ENCODE measurements around the gene LTBP1. TPM values are rescaled to one million over a fixed set of nuclear protein-coding genes. Genes with fewer than 3 reads are reported as not detected.
A peak's percentile ranks its signal among the peaks of the same experiment; 100 is the strongest.

Gene LTBP1
- total RNA-seq, 1 experiment from 2014 or later, result 13.9 TPM

- no TSS peak for BruUV-seq (replicated peaks)
- H3K27me3 Mint-ChIP-seq (ENCODE audit: unreplicated experiment), result no peaks in the 10 kb centered on the region
- no peak for TF ChIP-seq CTCF (IDR thresholded peaks at IDR 0.05; ENCODE audit: unreplicated experiment)
- no peak overlapping the region for H3K27ac Mint-ChIP-seq (ENCODE audit: unreplicated experiment)
- no peaks in the 10 kb centered on the region for H3K9me3 Mint-ChIP-seq (ENCODE audit: low read depth, unreplicated experiment)
- intact Hi-C loops (cut with micrococcal nuclease; ENCODE audit: unreplicated experiment), result loop anchor here (10.0 kb wide), 1 partner anchor 500 kb away; no protein-coding TSS in a partner anchor
- no peak overlapping the region for H3K4me3 Mint-ChIP-seq (ENCODE audit: low read depth, unreplicated experiment)
- CTCF ChIA-PET, result no interaction called here
- H3K36me3 Mint-ChIP-seq (ENCODE audit: insufficient read depth, unreplicated experiment), result no peaks in the 10 kb centered on the region
- DNase-seq, result no peak
- H3K4me1 Mint-ChIP-seq (ENCODE audit: low read depth, unreplicated experiment), result peaks cover 17% of the 10 kb centered on the region
These were observed 137.7 kb downstream of the LTBP1 start for GRCh38 chr2:33084433-33084832.

DNA sequence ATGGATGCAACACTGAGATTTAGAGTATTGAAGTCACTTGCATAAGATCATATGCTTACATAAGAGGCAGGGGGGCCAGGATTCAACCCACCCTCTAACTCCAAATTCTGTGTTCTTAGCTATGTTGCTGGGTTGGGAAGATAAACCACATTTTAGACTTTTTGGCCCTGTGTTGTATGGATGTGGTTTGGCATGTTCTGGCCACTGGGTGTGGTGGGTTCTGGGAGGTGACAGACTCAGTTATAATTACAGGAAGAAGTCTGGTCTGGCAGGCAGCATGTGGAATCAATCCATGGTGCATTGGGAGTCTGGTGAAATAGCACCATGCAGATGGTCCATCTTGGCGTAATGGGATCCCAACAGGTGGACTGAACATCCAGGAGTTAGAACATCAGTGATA lies 138.9 kb downstream of the LTBP1 start:
- intact Hi-C loops (cut with micrococcal nuclease; ENCODE audit: unreplicated experiment), result loop anchor here (1.0 to 10.0 kb wide), 6 partner anchors 51 to 533 kb away; no protein-coding TSS in a partner anchor
- CTCF ChIA-PET, result interaction anchor here (0.7 to 1.3 kb wide), 6 partner anchors 13 to 356 kb away, joined by 3 to 9 read pairs (median 4); no protein-coding TSS in a partner anchor
- H3K36me3 Mint-ChIP-seq (ENCODE audit: insufficient read depth, unreplicated experiment), result no peaks in the 10 kb centered on the region
- DNase-seq, result no peak
- TF ChIP-seq CTCF (IDR thresholded peaks at IDR 0.05; ENCODE audit: unreplicated experiment), result no peak
- H3K27me3 Mint-ChIP-seq (ENCODE audit: unreplicated experiment), result no peaks in the 10 kb centered on the region
- H3K4me1 Mint-ChIP-seq (ENCODE audit: low read depth, unreplicated experiment), result peaks cover 17% of the 10 kb centered on the region
- no TSS peak for BruUV-seq (replicated peaks)
- no peak overlapping the region for H3K4me3 Mint-ChIP-seq (ENCODE audit: low read depth, unreplicated experiment)
- peak overlapping the region; percentile 30 for H3K27ac Mint-ChIP-seq (ENCODE audit: unreplicated experiment)
- H3K9me3 Mint-ChIP-seq (ENCODE audit: low read depth, unreplicated experiment), result no peaks in the 10 kb centered on the region

DNA sequence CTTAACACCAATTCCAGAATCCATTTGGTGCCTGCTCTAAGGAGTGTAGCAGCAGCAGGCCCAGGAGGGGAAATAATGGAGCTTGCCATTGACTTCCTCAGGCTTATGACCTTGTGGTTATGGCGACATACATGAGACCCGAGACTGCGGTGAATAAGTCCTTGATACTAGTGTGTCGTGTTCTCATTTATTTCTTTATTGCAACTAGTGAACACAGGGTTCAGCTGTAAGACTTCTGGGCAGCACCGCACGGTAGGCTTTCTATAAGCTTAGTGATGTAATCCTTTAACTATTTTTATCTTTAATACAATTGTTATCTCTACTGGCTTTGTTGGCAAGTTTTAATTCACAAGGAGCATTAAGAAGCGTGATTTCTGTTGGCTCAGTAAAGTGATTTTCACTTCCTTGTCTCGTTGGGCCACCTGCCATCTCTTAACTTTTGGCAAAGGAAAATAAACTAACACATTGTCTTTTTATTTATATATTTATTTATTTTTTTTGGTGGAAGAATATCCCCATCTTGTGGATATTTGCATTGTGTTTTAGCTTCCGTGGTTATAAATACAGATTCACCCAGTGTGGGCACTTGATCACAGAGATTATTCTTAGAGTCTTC lies 139.8 kb downstream of the LTBP1 start:
- peak; percentile 32 for TF ChIP-seq CTCF (IDR thresholded peaks at IDR 0.05; ENCODE audit: unreplicated experiment)
- no peaks in the 10 kb centered on the region for H3K27me3 Mint-ChIP-seq (ENCODE audit: unreplicated experiment)
- H3K27ac Mint-ChIP-seq (ENCODE audit: unreplicated experiment), result peak overlapping the region; percentile 30
- H3K4me3 Mint-ChIP-seq (ENCODE audit: low read depth, unreplicated experiment), result no peak overlapping the region
- DNase-seq, result peak; percentile 36
- intact Hi-C loops (cut with micrococcal nuclease; ENCODE audit: unreplicated experiment), result loop anchor here (1.0 to 10.0 kb wide), 6 partner anchors 52 to 534 kb away; no protein-coding TSS in a partner anchor
- CTCF ChIA-PET, result interaction anchor here (0.6 to 1.3 kb wide), 14 partner anchors 13 to 959 kb away, joined by 3 to 9 read pairs (median 4); no protein-coding TSS in a partner anchor
- H3K4me1 Mint-ChIP-seq (ENCODE audit: low read depth, unreplicated experiment), result peaks cover 17% of the 10 kb centered on the region
- H3K9me3 Mint-ChIP-seq (ENCODE audit: low read depth, unreplicated experiment), result no peaks in the 10 kb centered on the region
- no TSS peak for BruUV-seq (replicated peaks)
- H3K36me3 Mint-ChIP-seq (ENCODE audit: insufficient read depth, unreplicated experiment), result no peaks in the 10 kb centered on the region

GRCh38 chr2:33090553-33091134 lies 143.9 kb downstream of the LTBP1 start:
- CTCF ChIA-PET, result interaction anchor here (1.1 kb wide), 1 partner anchor 11 kb away, joined by 3 read pairs; no protein-coding TSS in a partner anchor
- Mint-ChIP-seq H3K4me3 (ENCODE audit: low read depth, unreplicated experiment) (no peak overlapping the region), H3K9me3 (ENCODE audit: low read depth, unreplicated experiment) (no peaks in the 10 kb centered on the region), H3K27ac (ENCODE audit: unreplicated experiment) (no peak overlapping the region), H3K27me3 (ENCODE audit: unreplicated experiment) (no peaks in the 10 kb centered on the region), H3K4me1 (ENCODE audit: low read depth, unreplicated experiment) (peaks cover 15% of the 10 kb centered on the region), H3K36me3 (ENCODE audit: insufficient read depth, unreplicated experiment) (no peaks in the 10 kb centered on the region)
- DNase-seq, result no peak
- no TSS peak for BruUV-seq (replicated peaks)
- TF ChIP-seq CTCF (IDR thresholded peaks at IDR 0.05; ENCODE audit: unreplicated experiment), result no peak
- intact Hi-C loops (cut with micrococcal nuclease; ENCODE audit: unreplicated experiment), result no loop called here

All from Calu3 (cell line).